Measurements from ENCODE around the gene S100A7.
A peak's percentile ranks its signal among the peaks of the same experiment; 100 is the strongest.
"Not testable (repeated sequence)": the region's sequence is repeated elsewhere in the genome, so short reads cannot be mapped to it uniquely, and the experiment has no call there.

Gene S100A7

DNA sequence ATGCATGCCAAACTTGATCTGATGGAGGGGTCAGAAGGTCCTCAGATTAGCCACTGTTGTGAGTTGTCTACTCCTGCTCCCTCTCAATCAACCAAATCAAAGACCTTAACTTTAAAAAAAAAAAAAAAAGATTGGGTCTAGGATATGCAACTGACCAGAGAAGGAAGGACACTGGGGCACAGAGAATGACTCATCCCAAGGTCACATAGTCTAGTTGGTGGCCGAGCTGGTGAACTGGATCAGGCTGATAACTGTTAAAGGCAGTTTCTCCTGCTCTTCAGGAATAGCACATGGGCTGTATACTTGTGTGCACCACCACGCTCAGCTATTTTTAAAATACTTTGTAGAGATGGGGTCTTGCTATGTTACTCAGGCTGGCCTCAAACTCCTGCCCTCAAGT, 14.8 kb upstream of the S100A7 start:
- no peak for DNase-seq

DNA sequence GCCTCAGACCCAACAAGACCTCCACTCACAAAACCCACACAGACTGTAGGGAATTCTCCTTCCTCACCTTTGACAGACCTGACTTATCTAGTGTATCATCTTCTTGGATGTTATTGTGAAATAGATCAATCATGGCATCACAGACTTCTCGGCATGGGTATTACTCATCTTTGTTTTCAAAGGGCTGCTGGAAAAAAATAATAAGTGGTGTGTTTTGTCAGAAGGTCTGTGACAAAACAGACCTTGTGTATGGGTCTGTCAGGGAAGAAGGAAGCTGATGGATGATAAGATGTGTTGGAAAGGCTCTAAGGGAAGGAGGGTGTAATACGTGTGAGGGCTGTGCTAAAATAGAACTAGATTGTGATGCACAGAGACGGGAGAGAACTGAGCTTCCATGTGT, 13.9 kb upstream of the S100A7 start:
- DNase-seq = no peak

GRCh38 chr1:153470707-153471106, 10.3 kb upstream of the S100A7 start:
- no peak for DNase-seq

DNA sequence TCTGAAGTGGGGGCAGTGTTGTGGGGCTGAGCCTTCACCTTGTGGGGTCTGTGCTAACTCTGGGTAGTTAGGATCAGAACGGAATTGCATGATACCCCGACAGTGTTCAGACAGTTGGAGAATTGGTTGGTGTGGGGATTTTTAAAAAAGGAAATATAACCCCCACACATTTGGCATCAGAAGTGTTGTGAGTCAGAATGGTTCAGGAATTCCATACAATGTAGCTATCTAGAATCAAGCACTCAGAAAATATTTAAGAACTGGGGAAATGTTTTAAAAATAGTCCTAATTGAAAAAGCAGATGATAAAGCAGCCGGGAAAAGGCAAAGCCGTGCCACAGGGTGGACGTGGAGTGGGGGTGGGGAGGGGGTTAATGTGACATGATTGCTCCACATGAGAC, 6.5 kb upstream of the S100A7 start:
- DNase-seq = no peak

DNA sequence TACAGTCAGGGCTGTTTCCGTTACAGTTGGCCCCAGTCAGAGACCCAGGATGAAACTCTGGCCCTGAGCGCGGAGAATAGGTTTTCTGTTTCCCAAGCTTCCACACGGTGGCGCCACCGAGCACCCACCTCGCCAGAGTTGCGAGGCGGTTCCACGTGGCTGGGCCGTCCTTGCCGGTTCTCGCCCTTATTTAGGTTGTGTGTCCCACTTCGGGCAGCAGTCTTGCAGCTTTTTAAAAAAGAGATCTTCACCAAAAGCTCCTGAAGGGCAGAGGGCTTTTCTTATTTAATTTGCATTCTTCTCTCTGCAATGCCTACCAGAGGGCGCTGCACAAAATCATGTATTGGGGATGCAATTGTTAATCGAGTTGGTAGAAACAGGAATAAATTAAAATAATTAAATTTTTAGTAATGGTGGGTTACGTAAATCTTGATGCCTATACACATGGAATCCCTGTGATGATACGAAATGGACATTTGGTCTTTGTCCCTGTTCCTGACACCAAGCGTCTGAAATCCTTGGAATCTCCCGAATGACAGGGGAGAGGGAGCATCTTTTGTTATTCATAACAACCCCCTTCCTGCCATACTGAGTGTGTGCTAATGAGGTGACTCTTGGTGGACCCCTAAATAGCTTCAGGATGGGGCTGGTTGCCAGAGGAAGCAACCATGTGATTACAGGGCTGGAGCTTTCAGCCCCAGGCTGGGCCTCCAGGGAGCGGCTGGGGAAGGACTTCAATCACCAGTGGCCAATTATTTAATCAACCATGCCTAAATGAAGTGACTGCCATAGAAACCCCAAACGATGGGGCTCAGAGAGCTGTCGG, 5.6 kb upstream of the S100A7 start:
- DNase-seq = no peak

DNA sequence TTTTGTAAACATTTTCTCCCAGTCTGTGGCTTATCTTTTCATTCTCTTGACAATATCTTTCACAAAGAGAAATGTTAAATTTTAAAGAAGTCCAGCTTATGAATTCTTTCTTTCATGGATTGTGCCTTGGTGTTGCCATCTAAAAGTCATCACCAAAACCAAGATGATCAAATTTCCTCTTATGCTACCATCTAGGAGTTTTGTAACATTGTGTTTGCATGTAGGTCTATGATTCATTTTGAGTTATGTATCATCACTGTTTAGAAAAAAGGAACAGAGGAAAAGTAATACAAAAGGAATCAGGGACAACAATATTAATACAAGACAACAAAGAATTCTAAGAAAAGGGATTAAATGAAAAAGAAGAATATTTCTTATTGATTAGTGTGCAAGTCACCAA, 2.3 kb upstream of the S100A7 start:
- DNase-seq = not testable (repeated sequence)

- no peak for DNase-seq
Observed at GRCh38 chr1:153459655-153460054, 796 bp downstream of the S100A7 start.

DNA sequence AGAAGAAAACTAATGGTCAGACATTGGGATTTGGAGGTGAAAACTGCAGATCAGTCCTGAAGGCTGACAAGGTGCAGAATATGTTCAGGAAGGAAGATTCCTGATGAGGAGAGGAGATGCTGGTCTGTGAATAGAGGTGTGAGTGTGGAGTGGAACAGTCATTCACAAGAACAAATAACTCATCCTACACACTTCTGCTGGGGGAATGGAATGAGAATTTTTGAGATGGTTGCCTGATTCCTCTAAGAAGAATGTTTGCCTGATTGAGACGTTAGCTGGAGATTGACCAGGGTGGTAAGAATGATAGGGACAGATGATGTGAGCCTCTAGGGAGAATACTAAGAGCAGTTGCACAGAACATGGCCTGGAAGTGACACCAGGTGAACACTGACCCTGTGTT, 4.1 kb downstream of the S100A7 start:
- no peak for DNase-seq

DNA sequence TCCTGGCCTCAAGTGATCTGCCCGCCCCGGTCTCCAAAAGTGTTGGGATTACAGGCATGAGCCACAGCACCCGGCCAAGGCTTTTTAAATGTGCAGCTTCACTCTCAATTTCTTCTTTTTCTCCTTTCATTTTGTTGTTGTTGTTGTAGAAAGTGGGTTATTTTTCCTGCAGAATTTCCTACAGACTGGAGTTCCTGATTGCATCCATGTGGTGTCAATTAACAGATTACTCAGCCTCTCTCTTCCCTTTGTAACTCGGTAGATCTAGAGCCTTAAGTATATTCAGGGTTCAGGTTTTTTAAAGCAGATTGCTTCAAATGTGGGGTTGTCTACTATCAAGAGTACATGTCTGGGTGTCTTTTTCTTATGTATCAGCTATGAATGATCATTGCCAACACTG, 11.6 kb downstream of the S100A7 start:
- DNase-seq = not testable (repeated sequence)

DNA sequence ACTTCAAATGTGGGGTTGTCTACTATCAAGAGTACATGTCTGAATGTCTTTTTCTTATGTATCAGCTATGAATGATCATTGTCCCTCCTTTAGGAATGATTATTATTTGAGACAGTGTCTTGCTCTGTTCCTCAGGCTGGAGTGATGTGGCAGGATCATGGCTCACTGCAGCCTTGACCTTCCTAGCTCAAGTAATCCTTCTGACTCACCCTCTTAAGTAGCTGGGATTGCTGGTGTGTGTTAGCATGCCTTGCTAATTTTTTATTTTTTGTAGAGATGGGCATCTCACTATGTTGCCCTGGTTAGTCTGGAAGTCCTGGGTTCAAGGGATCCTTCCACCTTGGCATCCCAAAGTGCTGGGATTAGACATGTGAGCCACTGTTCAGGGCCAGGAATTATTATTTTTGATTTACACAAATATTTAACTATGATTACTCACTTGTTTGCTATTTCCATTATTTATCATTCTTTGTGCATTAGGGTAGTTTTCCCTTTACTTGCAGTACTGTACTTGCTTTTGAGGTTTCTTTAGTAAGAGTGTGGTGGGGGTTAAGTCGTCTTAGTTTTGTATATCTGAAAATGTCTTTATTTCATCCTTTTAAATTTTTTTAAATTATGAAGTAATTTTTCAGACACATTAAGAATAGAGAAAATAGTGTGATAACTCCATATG, 12.8 kb downstream of the S100A7 start:
- no peak for DNase-seq

- no peak for DNase-seq
Observed at GRCh38 chr1:153444078-153444477, 16.4 kb downstream of the S100A7 start.

- DNase-seq = no peak
Observed at GRCh38 chr1:153443486-153443885, 17.0 kb downstream of the S100A7 start.

GRCh38 chr1:153441238-153441755, 19.2 kb downstream of the S100A7 start:
- peak; percentile 38 for DNase-seq

DNA sequence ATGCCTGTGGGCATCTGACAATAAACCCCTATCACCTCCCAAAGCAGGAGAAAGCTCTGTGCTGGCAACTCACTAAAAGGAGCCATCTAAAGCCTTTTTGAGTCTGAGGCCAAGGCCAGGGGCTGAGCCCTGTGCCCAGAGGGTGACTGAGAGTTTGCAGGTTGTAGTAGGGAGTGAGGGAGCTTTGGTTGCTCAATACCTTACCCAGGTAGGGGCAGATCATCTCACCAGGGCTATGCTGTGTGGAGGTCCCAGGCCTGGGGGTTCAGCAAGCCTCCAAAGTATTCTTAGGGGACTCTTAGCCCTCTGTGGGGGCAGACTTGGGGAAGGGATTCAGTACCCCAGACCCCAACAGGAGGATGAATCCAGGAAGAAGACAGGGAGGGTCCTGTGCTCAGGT, 21.2 kb downstream of the S100A7 start:
- no peak for DNase-seq

GRCh38 chr1:153438599-153438998, 21.9 kb downstream of the S100A7 start:
- DNase-seq = no peak

GRCh38 chr1:153437236-153437635, 23.2 kb downstream of the S100A7 start:
- no peak for DNase-seq

GRCh38 chr1:153434746-153435455, 25.6 kb downstream of the S100A7 start:
- DNase-seq = no peak

DNA sequence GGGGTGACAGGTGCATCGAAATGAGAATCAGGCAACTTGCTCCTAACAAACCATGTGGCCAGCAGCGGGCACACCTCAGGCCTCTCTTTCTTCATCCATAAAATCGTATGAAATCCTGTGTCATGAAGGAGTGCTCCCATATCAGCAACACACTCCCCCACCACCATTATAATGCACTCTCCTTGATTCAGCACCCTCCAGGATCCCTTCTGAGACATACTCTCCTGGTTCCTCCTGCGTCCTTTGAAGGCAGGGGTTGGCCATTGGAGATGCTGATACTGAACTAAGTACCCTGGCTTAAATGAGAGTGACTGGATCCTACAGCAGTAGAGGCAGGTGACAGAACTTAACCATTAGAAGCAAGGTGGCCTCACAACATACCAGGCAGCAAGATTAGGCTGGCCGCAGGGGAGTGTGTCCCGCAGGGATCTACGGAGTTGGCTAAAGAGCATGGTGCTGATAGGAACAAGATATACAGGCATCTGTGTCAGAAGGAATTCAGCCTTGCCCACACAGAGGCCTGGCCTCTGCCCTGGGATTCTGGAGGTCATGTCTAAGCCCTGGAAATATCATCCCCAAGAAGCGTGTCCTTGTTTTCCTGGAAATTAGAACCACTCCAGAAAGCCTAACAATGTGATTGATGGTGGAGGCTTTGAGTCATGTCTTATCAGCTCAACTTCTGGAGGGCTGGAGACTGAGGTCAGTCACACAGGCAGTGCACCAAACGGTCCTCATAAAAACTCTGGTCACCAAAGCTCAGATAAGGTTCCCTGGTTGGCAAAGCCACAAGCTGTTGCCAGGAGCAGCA, 27.4 kb downstream of the S100A7 start:
- DNase-seq = no peak

DNA sequence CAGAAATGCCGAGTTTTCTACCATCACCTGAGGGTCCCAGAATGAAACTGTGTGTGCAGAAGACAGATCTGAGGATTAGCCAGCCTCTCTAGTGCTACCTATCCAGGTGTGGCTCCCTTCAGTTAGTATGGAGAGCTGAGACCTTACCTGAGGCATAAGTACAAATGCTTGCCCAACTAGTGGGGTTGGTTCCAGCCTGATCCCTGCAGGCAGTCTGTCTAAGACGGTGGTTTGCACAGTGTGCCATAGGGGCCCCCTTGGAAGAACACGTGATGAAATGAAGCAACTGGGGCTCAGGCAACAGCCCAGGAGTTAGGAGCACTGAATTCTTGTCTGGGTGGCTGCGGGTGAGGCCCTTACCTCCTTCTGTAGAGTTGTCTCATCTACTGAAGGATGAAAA, 28.5 kb downstream of the S100A7 start:
- DNase-seq = no peak

DNA sequence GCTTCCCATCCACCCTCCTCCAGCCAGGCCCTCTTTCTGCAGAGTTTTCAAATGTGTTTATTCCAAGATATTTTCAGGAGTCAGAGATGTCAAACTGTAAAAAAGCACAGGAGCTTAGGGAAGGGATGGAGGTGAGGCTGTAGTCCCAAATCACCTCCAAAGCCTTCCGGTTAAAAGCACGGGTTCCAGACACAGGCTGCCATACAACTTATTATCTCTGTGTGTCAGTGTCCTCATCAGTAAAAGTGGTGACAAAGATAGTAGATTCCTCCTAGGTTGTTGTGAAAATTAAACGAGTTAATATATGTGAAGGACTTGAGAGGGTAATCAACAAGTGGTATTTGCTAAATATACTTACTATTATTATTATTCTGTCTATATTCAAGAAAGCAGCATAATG, 29.0 kb downstream of the S100A7 start:
- no peak for DNase-seq

GRCh38 chr1:153431002-153431401, 29.4 kb downstream of the S100A7 start:
- DNase-seq = no peak

DNA sequence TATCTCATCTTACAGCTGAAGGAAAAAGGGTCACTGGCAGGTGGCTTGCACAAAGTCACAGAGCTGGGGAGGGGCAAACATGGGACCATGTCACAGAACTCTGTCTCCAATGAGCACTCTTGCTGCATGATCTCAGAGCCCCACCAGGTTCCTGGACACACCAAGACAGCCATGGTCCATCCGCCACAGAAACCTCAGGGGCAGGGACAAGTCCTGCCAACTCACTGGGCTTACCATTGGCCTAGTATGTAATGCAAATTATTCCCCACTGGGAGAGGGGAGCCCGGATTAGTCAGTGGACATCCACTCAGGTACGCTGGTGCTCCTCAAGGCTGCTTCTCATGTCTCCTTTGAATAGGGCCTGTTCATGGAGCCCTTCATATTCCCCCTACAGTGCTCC, 29.9 kb downstream of the S100A7 start:
- no peak for DNase-seq

GRCh38 chr1:153430166-153430553, 30.3 kb downstream of the S100A7 start:
- DNase-seq = no peak

Measured in NCI-H1436 (cell line).